Iris pigment epithelial cell (primary cell): ENCODE measurements around the gene ELOA.
A peak's percentile ranks its signal among the peaks of the same experiment; 100 is the strongest.
"Not testable (repeated sequence)": the region's sequence is repeated elsewhere in the genome, so short reads cannot be mapped to it uniquely, and the experiment has no call there.

Source experiments
- DNase-seq: peaks from one replicate; pipeline ENCODE4 v3.0.0-alpha.2; 2011; ENCODE audit warnings: low read depth

ELOA gene

DNA sequence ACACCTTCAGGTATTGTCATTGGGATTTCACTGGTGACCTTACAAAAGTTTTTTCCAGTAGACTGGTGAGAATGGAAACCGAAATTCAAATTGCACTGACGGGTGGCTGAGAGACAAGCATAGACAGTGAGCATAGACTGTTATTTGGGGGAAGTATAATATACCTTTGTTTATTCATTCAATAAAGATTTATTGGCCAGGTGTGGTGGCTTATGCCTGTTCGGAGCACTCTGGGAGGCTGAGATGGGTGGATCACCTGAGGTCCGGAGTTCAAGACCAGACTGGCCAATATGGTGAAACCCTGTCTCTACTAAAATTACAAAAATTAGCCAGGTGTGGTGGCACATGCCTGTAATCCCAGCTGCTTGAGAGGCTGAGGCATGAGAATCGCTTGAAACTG is 10.0 kb upstream of the ELOA start:
- not testable (repeated sequence) for DNase-seq

DNA sequence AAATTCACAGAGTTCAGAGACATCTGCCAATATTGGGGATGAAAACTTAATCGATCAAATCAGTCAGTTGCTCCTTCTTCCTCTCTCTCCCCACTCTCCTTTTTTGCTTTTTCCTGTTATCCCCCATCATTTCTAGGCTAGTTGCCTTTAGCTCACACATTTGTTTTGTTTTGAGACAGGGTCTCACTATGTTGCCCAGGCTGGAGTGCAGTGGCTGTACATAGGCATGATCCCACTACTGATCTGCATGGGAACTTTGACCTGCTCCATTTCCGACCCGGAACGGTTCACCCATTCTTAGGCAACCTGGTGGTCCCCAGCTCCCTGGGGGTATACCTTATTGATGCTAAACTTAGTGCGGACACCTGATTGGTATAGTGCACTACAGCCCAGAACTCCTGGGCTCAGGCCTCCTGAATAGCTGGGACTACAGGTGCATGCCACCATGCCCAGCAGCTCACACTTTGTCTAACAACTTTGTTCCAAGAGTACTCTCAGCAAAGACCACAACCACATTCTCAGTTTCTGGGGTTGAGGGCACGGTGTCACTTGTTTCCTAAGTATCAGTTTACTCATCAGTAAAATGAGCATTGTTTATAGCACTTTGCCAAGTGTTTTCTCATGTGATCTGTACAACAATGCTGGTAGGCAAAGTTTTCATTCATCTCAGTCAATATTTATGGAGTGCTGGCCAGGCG is 6.7 kb upstream of the ELOA start:
- DNase-seq = no peak

DNA sequence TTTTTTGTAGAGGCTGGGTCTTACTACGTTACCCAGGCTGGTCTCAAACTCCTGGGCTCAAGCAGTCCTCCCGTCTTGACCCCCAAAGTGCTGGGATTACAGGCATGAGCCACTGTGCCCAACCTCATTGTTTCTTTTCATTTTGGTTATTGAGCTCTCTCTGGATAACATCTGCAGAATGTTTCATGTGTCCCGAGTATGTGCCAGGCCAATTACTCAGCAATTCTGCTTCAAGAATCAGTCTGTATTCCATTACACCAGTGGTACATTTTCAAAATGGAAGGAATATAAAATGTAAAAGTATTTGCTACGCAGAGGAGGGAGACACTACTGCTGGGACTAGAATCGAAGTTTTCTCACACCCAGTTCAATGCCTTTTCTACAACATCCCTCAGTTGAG is 1.7 kb upstream of the ELOA start:
- no peak for DNase-seq

DNA sequence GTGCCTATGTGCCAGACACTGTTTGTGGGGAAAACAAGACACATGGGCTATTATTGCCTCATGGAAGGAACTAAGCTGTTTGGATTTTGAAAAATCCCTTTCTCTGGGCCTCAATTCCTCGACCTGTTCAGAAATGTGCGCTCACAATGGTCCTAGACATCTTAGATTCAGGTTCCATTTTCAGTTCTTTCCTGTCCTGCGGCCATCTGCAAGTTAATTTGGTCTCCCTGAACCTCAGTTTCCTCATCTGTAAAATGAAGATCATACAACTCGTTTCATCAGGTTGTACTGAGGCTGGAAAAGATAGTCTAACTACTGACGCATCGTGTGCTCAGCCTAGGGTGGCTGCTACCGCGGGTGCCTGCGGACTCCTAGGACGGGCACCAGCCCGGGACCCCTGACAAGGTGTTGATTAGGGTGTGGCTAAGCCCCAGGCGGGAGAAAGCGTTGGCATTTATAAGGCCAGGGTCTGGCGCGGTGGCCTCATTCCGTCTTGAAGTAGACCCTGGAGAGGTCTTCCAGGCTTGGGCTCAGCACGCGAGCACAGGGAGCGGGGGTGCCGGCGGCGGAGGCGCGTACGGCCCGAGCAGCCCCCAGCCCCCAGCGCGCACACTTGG is 493 bp upstream of the ELOA start:
- no peak for DNase-seq

DNA sequence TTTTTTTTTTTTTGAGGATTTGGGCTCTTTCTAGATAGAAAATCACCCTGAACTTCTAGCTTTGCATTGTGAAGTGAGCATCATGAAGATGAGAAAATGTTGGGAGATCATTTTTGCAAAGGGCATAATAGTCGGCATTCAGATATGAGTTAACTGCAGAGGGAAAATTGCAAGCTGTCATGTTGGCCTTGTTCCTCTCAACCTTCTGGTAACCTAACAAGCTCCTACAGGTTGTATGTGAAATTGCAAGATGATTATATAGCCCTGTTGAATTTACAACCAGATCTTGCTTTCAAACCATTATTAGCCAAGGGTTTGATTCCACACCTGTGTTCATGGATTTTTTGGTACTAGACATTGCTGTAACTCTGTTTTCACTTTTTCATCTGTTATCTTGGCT is 2.2 kb downstream of the ELOA start:
- peak; percentile 59 for DNase-seq

DNA sequence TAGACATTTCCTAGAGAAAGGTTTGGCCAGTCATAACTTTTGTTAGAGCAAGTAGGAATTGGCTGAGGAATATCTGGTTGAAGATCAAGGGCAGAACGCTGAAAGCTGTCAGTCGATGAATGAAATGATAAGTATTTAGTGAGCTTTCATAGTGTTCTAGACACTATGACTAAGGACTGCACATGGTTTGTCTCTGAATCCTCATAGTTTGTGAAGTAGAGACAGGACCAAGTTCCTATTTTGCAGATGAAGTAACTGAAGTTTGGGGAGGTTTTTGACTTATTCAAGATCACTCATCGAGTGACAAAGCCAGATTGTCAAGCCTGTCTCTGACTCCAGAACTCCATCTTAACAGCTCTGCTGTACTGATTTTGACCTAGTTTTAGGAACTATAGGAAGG is 4.7 kb downstream of the ELOA start:
- DNase-seq = peak; percentile 55

DNA sequence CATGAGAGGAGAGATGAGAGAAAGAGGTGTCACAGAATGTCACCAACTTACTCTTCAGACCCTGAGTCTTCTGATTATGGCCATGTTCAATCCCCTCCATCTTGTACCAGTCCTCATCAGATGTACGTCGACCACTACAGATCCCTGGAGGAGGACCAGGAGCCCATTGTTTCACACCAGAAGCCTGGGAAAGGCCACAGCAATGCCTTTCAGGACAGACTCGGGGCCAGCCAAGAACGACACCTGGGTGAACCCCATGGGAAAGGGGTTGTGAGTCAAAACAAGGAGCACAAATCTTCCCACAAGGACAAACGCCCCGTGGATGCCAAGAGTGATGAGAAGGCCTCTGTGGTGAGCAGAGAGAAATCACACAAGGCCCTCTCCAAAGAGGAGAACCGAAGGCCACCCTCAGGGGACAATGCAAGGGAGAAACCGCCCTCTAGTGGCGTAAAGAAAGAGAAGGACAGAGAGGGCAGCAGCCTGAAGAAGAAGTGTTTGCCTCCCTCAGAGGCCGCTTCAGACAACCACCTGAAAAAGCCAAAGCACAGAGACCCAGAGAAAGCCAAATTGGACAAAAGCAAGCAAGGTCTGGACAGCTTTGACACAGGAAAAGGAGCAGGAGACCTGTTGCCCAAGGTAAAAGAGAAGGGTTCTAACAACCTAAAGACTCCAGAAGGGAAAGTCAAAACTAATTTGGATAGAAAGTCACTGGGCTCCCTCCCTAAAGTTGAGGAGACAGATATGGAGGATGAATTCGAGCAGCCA is 8.0 kb downstream of the ELOA start:
- DNase-seq = peak; percentile 61

DNA sequence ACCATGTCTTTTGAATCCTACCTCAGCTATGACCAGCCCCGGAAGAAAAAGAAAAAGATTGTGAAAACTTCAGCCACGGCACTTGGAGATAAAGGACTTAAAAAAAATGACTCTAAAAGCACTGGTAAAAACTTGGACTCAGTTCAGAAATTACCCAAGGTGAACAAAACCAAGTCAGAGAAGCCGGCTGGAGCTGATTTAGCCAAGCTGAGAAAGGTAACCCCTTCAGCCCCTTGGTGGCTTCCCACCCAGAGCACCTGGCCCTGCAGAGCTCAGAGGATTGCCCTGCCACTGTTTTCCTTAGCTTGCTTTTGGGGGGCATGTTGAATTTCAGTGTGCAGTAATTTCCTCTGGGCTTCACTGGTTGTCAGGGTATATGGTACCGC is 8.5 kb downstream of the ELOA start:
- DNase-seq = no peak

DNA sequence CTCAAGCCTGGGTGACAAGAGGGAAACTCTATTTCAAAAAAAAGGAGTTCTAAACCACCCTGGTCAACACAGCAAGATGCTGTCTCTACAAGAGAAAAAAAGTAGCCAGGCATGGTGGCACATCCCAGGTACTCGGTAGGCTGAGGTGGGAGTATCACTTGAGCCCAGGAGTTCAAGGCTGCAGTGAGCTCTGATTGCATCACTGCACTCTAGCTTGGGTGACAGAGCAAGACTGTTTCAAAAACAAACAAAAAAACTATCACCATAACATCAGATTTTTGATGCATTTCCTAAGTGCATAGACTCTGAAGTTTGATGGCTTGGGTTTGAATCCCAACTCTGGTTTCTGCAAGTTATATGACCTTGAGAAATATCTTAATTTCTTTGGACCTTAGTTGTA is 9.6 kb downstream of the ELOA start:
- no peak for DNase-seq

DNA sequence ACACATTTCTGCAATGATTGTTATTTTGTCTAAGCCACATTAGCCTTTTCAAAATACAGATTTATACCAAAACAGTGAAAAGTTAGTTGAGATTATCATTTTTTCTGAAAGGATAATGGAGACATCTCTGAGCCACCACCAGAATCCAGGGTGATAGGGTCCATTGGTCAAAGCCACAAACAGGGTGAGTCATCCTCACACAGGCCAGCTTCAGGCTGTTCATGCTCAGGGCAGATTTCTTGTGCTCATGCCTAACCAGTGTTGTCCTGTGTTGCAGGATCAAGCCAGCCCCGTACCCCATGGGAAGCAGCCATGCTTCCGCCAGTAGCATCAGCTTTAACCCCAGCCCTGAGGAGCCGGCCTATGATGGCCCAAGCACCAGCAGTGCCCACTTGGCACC is 13.4 kb downstream of the ELOA start:
- peak; percentile 84 for DNase-seq

DNA sequence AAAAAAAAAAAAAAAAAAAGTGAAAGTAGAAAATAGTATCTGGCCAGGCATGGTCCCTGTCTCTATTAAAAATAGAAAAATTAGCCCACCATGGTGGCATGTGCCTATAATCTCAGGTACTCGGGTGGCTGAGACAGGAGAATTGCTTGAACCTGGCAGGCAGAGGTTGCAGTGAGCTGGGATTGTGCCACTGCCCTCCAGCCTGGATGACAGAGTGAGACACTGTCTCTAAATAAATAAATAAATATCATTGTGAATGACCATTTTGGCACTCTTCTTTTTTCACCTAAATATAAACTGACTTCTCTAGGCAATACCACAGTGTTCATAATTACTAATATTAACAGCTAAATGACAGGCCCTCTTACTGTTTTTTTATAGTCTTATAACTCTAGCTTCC is 14.5 kb downstream of the ELOA start:
- no peak for DNase-seq

DNA sequence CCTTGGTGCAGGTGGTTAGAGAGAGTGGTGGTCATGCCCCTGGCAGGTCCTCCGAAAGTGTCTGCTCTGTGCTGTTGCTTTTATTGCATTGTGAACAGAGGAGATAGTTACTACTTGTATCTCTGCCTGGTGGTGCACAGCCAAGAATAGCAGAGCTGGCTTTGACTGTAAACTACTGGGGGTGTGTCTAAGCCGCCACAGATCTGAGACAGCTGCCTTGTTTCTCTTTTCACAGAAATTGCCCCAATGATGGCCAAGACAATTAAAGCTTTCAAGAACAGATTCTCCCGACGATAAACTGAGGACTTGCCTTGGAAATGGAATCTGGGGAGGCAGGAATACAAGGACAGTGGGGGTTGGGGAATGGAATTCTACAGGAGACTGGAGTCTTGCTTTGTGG is 16.0 kb downstream of the ELOA start:
- DNase-seq = peak; percentile 49

DNA sequence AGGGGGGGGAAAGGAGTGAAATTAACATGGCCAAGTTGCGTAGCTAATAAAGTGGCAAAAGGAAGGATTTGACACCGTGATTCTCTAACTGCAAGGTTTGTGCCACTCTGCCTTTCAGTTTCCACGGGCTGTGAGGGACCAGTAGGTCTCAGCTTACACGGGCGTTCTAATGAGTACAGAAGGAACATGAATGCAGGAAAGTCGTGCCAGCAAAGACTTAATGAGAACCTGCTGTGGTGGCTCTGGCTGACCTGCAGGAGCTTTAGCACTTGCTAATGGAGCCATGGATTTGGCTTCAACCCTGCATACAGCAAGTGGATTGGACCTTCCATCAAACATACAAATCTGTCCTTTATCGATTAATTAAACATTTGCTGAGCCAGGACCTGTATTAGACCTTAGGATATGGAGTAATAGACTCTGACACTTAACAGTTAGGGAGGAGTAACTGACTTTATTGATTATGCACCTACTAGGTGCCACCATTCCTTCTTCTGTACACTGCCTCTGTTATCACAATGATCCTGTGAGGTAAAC is 19.8 kb downstream of the ELOA start:
- no peak for DNase-seq

DNA sequence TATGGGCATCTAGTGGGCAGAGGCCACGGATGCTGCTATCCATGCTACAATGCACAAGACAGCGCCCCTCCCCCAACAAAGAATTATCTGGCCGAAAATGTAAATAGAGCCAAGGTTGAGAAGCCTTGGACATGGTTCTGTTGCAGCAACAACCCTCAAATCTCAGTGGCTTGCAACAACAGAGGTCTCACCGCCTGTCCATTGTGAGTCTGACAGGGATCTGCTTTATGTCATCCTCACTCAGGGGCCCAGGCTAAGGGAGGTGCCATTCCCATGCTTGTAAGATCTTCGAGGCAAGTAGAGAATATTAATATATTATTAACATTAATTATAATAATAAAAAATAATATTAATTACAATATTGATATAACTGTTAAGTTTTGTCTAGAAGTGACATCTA is 25.5 kb downstream of the ELOA start:
- DNase-seq = no peak

DNA sequence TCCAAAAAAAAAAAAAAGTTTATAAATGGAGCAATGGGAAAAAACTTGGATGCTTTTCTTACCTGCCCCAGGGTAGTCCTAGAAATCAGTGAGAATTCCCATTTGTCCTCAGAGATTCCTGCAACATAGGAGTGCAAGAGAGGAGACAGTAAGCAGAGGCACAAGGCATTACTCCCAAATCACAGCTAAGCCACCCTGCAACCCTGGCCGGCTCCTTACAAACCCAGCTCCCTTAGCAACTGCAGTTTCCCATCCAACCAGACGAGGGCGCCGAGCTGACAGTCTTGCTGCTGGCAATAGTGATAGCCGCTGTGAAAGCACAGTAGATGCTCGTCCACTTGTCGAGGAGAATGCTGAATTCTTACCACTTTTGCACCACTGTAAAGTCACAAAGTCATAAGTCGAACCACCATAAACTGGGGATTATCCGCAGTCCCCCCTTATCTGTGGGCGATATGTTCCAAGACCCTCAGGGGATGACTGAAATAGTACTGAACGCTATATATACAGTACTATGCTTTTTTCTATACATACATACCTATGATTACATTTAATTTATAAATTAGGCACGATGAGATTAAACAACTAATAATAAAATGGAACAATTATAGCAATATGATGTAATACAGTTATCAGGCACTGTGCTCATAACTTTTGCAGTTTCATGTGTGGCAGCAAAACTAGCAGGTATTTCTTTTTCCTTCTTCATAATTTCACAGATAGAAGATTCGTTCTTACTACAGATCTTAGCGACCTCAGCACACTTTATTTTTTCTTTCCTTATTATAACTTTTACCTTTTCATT is 29.0 kb downstream of the ELOA start:
- DNase-seq = peak; percentile 77

DNA sequence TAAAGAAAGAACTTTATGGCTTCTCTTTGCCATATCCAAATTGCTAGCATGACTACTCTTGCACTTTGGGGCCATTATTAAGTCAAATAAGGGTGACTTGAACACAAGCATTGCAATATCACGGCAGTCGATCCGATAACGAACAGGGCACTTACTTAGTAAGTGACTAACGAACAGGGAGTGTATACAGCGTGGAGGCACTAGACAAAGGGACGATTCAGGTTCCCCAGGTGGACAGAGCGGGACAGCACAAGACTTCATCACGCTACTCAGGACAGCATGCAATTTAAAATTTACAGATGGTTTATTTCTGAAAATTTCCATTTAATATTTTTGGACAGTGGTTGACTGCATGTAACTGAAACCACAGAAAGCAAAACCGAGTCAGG is 29.6 kb downstream of the ELOA start:
- no peak for DNase-seq

DNA sequence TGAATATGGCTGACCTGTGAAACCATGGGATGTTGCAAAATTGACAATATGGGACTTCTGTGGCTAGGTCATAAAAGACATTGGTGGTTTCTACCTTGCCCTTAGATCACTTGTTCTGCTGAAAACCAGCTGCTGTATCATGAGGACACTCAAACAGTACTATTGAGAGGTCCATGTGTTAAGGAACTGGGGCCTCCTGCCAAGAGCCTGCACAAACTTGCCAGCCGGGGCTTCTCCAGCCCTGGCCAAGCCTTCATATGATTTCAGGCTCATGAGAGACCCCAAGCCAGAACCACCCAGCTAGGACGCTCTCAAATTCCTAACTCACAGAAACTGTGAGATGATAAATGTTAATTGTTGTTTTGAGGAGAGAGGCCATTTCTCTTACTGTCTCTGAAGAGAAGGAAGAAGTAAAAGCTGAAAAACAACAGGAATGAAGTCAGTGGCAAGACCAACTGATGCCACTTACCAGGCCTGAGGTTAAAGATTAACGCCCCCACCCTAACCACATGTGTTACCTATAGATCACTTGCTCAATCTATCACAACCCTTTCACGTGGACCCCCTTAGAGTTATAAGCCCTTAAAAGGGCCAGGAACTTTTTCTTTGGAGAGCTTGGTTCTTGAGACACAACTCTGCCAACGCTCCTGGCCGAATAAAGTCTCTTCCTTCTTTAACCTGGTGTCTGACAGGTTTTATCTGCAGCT is 31.1 kb downstream of the ELOA start:
- no peak for DNase-seq

DNA sequence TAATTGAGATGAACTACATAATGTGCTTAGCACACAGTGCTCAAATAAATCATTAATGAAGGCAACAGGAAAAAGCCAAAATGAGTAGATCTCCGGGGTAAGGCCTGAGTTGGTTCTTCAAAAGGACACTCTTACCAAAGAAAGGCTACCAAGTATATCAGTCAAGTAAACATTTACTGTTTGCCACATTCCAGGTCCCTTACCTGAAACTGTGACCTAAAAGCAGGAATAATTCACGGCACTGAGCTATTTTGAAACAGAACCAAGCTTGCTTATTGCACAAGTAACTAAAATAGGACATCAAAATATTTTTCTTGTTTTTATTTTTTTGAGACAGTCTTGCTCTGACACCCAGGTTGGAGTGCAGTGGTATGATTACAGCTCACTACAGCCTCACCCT is 32.9 kb downstream of the ELOA start:
- no peak for DNase-seq

DNA sequence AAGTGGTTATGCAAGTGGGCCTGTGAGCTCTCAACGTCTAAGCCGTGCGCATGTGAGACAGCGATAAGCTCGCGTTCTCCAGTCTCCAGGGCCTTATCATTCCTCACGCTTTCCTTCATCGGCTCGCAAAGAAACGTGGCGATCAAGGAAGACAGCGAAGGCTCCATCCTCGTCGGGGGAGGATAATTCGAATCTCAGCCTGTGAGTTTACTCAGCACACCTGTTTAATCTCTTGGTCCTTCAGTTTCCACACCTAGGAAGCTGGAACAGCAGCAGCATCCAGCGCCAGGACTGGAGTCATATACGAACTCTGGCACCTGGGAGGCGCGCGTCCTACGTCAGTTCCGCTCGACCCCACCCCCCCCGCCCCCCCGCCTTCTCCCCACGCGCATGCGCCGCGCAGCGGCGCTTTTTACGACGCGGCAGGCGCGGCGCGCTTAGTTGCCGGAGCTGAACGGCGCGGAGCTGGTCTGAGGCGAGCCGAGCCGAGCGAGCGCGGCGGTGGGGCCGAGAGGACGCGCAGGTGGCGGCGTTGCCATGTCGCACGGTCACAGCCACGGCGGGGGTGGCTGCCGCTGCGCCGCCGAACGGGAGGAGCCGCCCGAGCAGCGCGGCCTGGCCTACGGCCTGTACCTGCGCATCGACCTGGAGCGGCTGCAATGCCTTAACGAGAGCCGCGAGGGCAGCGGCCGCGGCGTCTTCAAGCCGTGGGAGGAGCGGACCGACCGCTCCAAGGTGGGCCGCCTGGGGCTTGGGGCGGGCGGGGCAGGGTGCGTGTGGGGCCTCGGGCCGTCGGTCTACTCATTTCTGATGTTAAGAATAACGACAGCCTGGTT is 34.9 kb downstream of the ELOA start, which contains the start of gene PITHD1:
Gene PITHD1, plus strand, starts transcription at position 440 of the 836 bp plus-strand sequence. Its CDS starts 98 bp downstream, at position 538.
- peak; percentile 89 for DNase-seq

DNA sequence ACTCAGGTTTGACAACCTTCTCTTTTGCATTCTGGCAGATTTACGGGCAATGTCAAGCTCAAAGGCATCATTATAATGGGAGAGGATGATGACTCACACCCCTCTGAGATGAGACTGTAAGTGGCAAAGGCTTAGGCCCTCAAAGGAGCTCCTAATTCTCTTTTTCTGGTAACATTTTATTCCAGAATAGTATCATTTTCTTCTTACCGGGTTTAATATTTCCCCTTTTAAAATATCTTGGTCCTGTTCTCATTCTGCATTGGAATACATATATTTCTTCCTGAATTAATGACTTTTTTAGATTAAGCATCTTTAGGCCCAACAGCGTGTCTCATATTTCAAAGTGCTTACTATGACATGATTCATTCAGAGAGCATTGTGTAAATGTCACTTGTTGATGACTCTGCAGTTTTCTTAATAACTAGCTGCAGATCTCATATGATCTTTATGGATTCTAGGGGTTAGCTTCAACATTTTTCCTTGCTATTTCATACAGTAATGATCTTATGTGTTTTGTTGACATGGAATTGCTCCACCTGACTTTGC is 36.6 kb downstream of the ELOA start:
- DNase-seq = peak; percentile 76
